Measurements from ENCODE around the gene ARGLU1.
A peak's percentile ranks its signal among the peaks of the same experiment; 100 is the strongest.

Gene ARGLU1

DNA sequence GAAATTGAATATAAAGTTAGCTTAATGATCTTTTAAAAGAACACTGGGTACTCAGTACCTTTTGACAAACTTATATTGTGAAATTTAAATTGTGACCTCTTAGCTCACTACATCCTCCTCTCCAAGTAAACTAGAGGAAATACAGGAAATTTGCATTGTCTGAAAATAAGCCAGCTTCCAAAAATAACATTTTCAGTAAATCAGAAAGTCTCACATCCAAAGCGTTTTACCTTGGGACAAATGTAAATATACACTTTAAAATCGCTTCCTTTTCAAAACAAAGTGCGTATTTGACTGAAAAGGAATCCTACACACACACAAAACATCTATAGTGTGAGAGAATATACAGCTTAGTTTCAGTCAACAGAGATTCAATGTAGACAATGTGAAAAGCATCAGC lies 30.4 kb downstream of the ARGLU1 start:
- no peak for FAIRE-seq

DNA sequence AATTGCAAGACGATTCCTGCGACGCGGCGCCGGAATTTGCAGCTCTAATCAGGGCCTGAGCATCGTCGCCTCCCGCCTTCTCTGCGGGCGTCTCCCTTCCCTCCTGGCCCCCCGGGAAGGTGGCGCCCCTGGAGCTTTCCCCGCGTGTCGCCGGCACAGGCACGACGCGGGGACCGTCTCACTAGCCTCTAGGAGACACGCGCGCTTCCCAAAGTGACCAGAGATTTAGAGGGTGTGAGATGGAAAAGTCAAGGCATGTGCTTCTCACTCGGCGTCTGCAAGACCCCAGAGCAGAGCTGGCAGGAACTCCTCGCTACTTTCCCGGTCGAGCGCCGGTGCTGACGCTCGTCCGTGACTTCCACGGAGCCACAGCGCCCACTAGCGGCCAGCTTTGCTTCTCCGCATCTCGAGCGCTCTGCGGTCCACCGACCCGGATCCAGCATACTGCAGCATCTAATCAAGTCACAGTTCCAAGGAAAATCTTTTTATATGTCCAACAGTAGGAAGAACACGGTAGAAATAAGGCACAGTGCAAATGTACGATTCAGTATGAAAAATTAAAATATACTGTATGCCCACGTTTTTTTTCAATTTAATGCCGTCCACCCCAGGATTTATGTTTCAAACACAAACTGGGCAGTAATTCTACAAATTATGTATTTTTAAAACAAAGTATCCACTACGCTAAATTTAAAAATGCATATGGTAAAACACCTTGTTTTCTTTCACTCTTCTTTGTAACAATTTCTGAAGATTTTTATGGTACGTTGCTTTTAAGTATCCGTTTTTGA lies 31.5 kb downstream of the ARGLU1 start:
- FAIRE-seq, result peak; percentile 7

DNA sequence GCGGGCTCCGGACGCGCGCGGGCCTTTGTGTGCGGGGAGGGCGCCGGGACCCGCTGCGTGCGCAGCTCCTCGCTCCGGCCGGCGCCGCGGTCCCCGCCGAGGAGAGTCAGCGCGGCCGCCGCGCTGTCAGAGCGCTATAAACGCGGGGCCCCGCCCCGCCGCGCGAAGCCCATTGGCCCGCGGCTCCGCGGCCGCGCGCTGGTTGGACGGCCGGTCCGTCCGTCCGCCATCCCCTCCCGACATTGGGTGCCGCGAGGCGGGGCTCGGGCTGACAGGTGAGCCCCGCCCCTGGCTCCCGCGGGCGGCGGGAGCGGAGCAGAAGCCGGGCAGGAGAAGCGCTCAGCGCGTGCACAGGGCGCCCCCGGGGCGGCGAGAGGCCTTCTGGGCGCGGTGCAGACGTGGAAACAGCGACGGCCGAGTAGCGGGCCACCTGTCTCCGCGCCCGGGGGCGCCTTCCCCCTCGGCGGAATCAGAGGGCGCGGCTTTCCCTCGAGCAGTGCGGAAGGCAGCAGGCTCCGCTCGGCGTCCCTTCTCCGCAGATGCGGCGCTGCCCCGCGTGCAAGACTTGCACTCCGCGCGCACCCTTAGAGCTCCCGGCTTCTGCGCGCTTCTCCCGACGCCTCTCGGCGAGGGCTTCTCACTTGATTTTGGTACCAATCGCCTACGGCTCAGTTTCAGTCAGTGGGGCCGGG lies 32.2 kb downstream of the ARGLU1 start, which contains the start of gene EFNB2:
TSS of gene EFNB2 (minus strand) at position 111 of the 692 bp plus-strand sequence. CDS start 698 bp downstream, outside the sequence.
- FAIRE-seq, result no peak

DNA sequence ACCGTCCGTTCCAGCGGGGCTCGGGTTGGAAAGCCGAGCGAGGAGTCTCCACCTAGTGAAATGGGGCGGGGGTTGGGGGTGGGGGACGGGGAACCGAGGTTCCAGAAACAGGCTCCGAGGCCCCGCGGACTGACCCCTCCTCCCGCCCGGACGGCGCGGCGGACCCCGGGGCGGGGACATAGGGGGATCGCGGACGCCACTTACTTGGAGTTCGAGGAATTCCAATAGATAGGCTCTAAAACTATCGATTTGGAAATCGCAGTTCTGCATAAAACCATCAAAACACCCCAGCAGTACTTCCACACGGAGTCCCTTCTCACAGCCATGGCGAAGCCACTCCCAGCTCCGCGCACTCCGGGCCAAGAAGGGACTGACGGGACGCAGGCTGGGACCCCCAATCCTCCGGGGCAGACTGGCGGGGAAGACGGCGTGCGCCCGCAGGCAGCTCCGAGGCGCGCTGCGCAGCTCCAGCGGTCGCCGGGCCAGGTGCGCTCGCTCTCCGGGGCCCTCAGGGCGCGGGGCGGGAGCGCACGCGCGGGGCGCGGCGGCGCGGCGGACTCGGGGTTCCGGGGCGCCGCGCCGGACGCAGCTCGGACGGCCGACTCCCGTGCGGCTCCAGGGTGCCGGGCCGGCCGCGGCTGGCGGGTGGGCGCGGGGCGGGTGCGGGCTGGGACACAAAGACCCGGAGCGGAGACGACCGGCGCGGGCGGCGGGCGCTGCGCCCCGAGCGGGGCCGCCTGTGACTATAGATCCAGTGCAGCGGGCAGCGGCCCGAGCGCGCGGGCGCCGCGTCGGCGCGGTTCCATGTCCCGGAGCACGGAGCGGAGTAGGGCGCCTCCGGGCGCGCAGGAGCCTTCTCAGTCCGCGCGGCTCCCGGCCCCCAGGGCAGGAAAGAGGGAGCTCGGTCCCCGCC lies 33.0 kb downstream of the ARGLU1 start:
- FAIRE-seq, result no peak

DNA sequence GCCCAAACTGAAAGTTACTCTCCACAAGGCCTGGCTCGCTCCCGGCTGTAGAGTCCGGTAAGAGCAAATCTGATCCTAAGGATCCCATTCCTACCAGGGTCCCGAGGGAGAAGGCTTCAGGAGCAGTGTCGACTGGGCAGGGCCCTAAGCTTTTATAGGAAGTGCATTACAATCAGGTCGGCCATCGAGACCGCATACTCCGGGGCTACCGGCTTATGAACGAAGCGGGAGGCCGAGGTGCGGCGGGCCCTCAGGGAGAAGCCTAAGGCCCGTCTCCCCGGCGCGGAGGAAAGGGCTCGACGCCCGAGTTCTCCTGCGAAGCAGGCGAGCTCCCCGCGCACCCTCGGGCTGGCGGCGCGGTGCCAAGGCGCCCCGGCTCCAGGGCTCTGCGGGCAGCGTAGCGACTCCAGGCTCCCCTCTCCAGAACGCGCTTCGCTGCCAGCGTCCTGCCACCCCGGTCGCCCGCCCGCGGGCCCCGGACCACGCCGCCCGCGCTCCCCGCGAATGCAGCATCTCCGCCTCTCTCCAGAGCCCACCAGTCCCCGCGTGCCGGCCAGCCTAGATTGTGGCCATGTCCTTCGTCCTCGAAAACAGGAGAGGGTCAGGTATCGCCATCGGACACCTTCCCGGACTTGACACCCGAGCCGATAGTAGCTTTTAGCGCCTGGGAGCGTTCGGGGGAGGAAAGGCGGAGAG lies 33.8 kb downstream of the ARGLU1 start:
- no peak for FAIRE-seq

DNA sequence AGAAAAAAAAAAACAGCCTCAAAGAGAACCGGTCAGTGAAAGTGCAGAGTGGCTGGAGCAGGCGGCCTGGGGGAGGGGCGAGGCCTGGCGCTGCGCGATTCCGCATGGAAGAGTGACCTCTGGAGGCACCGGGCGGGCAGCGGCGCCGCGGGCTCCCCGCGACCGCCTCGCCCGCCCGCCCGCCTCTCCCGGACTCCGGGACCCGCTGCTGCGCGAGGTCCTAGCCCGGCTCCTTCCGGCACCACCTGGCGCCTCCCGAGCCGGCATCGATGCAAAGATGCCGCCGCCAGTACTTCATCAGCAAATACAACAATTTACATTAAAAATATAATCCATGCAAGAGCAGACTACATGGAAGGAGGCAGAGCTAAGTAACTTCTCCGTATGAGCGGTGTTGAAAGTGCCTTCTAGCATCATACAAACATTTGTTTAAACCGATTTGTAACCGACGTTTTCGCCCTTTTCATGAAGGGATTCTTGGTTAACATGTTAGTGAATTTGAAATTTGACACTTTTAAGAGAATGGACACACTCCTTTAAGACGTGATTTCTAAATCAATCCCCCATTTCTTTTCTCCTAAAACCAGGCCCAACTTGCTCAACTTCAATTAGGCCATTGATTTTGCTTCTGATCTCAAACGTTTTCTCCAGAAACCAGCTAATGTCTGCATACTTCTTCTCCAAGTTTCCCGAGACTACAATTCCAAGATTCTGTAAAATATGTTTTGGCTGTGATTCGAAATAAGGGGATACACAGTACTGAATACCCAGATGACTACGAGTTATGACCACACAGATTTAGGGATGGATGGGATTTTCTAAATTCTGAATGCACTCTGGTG lies 34.6 kb downstream of the ARGLU1 start:
- no peak for FAIRE-seq

DNA sequence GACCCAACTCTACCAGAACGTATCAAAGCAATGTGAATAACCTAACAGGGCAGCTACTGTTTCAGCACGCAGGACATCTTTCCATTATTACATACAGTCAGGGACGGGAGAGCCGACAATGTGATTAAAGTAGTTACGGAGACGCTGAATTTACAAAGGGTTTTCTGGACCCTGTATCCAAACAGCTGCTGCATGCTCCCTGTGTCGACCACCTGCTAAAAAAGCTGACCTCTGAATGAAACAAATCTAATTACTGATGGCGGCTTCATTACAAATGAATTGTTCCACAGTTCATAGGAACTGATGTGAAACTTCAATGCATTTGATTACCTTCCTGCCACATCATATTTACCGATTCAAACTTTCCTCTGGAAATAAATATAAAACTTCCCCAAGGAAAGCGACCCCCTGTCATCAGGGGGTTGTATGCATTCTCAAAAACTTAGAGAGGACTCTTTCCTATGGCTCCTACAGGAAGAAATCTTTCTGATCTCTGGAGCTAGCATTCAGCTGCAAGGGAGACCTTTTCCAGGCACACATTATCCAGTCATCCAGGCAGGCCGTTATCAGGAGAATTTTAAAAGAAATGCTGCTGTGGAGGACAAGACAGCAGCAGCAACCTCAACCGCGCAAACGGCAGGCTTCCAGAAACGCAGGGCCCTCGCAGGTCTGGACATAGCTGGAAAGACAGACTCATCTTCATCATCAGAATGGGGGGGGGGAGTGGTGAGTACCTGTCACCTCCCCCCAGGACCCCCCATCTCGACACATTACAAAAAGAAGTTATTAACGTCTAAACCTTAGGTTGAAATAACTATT lies 35.6 kb downstream of the ARGLU1 start:
- FAIRE-seq, result no peak

DNA sequence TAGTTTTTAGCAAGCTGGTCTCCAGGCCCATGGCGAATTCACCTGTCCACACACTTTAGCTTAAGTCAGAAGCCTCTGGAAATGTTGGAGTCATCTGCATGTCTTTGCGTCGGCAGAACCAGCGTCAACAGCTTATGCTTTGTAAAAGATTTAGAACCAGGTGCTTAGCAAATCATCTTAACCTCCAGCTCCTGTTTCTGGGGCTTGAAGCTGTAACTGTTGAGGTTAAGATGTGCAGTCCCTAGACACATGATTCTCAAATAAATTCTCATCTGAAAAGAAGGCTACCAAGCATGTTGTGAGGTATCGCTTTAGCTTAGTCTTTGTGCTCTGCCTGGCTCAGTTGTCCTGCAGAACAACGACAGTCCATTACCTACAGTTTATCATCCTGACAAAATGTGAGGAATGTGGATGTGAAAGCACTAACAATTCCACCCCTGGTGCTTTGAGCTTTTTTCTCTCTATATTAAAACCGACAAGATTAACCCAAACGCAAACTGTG lies 36.9 kb downstream of the ARGLU1 start:
- FAIRE-seq, result no peak

DNA sequence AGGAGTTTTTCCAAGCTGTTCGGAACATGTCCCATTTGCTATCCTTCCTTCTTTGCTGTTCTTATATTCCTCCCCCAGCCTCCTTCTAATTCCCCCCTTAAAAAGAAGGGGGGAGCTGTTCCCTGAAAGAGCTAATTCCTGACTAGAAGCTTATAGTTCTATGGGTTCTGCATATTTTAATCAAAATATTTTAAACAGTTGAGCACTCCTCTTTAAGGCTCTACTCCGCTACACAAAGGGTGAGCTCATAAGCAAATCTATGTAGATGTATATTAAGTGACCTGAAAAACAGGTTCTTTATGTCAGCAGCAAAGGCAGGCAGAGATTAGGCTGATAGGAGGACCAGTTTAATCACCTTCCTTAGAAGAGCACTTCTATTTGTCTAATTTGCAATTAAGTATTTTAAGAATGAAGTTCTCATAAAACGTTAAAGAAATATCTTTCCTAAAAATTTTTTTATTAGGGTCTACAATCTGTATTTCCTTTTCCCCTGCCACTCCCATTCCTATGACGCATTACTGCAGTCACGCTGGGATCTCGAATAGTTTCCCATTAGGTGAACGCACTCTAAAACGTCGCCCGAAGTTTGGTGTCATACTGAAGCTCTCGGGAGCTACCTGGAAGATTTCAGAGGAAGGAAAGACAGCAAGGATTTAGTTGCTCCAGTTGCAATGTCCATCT lies 37.6 kb downstream of the ARGLU1 start:
- no peak for FAIRE-seq

DNA sequence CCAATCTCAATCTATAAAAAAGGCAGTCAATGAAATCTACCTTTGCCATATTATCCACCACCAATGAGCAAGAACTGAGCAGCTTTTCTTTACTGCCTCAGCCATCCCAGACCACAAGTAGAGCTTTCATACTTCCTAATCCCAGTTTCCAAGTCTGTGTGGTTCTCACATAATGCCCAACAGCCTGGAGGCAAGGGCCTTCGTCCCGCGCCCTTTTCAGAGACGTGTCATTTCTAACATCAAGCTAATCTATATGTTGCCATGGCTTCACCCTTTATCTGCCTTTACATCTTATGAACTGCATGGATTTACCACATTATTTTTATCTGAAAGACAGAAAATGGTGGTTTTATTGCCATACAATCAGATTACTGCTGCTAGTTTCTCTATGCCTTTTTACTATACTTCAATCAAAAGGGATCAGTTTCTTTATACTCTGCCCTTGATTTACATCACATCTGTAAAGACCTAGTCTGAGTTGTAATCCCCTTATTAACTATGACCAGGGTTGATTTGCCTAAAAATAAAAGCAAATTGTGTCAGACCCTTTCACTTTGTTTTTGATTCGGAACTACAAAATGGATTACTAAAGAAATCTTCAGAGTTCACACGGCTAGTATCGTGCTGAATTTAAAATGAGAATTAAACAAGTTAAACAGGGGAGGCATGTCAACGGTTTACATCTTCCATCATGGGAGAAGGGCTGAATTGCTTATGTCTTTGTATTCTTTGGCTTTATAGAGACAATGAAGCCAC lies 38.3 kb downstream of the ARGLU1 start:
- no peak for FAIRE-seq

DNA sequence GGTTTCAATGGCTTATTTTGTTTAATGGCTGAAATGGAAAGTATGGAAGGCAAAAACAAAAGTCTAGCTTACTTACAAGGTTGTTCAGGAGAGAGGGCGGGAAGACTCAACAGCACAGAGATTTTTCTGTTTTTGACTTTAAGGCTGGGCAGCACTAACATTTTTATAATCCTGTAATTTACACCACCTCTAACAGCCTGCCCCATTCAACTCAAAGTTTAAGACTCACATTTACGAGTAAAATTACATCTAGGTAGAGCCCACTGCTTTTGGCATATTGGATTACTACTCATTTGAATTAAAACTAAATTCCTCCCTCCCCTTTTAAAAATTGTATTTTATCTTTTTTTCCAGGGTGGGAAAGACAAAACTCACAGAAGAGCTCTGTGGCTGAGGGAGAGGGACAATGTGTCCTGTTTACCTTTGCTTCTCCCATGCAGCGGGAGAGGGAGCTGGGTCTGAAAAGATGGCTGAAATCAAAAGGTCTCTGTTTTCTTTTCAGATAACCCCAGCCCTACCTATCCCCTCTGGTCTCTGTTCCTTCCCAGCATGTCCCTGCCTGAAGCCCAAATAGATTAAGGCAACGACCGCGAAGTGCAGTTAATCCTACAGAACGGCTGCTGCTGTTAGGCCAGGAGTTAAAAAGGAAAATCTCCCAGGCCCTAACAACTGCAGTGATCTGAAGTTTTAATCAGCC lies 39.1 kb downstream of the ARGLU1 start:
- FAIRE-seq, result no peak

DNA sequence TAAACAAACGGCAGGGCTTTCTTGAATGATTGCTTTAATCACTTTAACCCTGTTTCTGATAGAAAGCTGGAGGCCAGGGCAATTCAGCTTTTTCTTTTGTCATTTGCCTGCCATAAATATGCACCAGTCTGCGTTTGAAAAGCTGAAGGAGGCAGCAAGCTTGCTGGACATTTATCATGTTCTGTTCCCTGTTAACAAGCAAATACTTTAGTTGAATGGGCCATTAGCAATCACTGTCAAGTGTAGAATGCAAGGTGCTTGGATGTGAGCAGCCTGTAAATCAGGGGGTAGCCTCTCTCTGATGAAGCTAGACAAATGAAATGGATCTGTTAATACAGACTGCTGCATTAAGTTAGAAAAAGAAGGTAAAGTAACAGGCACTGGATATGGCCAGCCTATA lies 40.1 kb downstream of the ARGLU1 start:
- no peak for FAIRE-seq

DNA sequence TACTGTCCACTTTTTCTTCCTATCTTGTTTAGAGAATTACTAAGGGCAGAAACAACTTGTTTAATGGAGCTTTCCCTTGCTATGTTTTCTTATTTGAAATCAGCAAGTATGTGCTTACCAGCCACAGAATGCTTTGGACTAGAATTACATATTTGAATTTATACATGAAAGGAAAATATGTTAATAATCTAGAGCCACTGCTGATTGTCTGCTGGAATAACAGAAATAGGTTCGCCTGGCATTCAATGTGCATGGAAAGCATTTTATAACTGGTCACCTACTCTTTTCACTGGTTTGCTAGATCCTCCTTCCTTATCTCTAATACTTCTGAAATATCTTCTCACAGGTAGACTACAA lies 40.5 kb downstream of the ARGLU1 start:
- FAIRE-seq, result no peak

DNA sequence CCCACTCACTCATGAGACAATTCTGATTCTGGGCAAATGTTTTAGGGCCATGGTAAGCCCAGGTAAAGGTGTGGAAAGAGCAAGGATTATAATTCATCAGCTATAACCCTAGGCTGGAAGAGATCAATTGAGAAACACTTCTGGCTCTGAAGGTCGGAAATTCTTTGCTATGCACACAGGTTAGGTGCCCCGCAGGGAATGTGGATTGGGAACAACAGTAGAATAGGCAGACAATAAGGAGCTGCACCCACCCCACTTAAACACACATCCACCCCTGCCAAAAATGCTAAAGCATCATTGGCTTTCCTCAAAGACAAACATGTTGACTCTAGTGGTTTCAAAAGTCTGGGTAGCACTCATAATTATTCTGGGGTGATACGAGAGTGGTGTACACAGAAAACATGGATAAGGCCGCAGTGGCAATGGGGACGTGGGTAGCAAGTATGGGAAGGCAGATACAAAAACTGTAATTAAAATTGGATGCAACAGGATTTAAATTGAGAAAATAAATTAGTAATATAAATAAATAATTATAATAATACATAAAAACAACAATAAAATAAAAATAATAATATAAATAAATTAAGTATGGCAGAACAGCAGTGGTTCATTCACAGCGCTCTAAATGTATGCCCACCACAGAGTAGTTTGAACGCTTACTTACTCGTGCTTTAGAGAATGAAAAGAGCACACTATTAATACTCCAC lies 41.0 kb downstream of the ARGLU1 start:
- FAIRE-seq, result no peak

DNA sequence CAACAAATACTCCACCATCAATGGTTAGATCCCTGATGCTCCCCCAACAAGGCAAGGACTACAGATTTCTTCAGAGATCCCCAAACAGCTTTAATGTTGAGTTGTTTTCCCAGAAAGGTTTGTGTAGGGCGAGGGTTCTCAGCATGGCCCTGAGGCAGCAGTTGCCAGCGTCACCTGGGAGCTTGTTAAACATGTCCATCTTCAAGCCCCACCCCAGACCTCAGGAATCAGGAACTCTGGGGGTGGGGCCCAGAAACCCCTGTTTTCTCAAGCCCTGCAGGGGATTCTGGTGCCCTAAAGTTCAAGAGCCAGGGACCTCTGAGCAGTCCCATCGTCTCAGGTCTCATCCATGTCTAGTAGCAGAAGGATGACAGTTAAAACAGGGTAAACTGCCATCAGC lies 42.1 kb downstream of the ARGLU1 start:
- no peak for FAIRE-seq

DNA sequence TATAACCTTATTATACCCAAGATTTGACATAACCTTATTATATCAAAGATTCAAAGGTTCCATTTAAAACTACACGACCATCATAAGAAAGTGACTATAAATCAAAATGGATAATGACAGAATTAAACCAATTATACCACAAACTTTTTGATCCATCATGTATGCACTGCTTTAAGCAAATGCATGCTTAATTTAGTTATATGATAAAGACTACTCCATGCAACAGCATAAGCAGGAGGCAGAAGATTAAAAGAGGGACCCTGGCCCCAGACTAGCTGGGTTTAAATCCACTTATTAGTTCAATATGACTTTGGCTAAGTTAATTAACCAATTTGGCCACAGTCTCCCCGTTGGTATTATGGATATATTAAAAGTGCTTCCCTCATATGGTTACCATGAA lies 43.8 kb downstream of the ARGLU1 start:
- FAIRE-seq, result no peak

DNA sequence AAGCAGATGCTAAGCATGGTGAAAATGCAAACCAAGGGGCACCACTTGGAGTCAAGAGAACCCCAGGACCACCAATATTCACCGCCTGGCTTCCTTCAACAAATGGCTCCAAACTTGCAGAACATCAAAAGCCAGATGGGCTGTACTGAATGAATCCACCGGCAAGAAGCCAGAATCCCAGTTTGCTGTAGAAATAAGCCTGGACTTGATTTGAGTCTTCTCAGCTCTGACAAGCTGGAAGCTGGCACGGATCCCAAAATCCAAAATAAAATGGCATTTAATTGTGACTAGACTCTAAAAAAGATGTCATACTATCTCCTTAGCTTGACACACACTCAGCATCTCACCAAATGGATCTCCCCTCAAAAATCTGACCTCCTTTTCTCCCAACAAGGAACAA lies 44.4 kb downstream of the ARGLU1 start:
- no peak for FAIRE-seq
